ENCODE results near the gene PGGHG.

GRCh38 chr11:315516-315994 is 26.6 kb downstream of the PGGHG start:
- TF ChIP-seq, protein P1, sequence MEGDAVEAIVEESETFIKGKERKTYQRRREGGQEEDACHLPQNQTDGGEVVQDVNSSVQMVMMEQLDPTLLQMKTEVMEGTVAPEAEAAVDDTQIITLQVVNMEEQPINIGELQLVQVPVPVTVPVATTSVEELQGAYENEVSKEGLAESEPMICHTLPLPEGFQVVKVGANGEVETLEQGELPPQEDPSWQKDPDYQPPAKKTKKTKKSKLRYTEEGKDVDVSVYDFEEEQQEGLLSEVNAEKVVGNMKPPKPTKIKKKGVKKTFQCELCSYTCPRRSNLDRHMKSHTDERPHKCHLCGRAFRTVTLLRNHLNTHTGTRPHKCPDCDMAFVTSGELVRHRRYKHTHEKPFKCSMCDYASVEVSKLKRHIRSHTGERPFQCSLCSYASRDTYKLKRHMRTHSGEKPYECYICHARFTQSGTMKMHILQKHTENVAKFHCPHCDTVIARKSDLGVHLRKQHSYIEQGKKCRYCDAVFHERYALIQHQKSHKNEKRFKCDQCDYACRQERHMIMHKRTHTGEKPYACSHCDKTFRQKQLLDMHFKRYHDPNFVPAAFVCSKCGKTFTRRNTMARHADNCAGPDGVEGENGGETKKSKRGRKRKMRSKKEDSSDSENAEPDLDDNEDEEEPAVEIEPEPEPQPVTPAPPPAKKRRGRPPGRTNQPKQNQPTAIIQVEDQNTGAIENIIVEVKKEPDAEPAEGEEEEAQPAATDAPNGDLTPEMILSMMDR (conservative IDR thresholded peaks at IDR 0.05; ENCODE audit: low read depth, low read length): no peak
- TF ChIP-seq EZH2phosphoT487 (IDR thresholded peaks at IDR 0.05; ENCODE audit: borderline replicate concordance, low read length): no peak

All from PC-3 (cell line).